Colonic mucosa (tissue), 4 donors: ENCODE data around the gene MAD2L1. TPM values are rescaled to one million over a fixed set of nuclear protein-coding genes. Genes with fewer than 3 reads are reported as not detected.

Experiments used
- DNase-seq: peaks from one replicate; pipeline ENCODE4 v3.0.0-alpha.2; 2020
- H3K27ac ChIP-seq: fragments of 200-600 bp; one replicate; pipeline ENCODE4 v1.8.0; 2021
- H3K27me3 ChIP-seq: fragments of 200-600 bp; one replicate; pipeline ENCODE4 v1.8.0; 2021
- H3K36me3 ChIP-seq: fragments of 200-600 bp; one replicate; pipeline ENCODE4 v1.8.0; 2021
- H3K4me1 ChIP-seq: fragments of 200-600 bp; one replicate; pipeline ENCODE4 v1.8.0; 2021; ENCODE audit warnings: mild to moderate bottlenecking
- H3K4me3 ChIP-seq: fragments of 200-600 bp; one replicate; pipeline ENCODE4 v1.8.0; 2021
- H3K9ac ChIP-seq, 2 donors: one replicate each; pipeline ENCODE4 v1.7.0; 2013; ENCODE audit warnings: control low read depth in 2 of 2, low read depth in 2 of 2, low read length in 2 of 2
- H3K9me3 ChIP-seq: fragments of 200-600 bp; one replicate; pipeline ENCODE4 v1.8.0; 2021
- CTCF ChIP-seq: fragments of 200-600 bp; IDR thresholded peaks from one replicate; pipeline ENCODE4 v1.8.0; 2022; ENCODE audit warnings: antibody characterized with exemption, mild to moderate bottlenecking
- intact Hi-C: fragments of 100-400 bp; cut with DNase I; formaldehyde crosslinking; loops from one replicate; pipeline ENCODE4 v1.14.1; 2022
- total RNA-seq, 2 donors: library from RNA; stranded (reverse); fragmentation: NEBNext Ultra II Directional in 1 of 2; extraction: Animal tissue kit (Norgen Biotek cat#: 25700) in 1 of 2; gene quantifications; one replicate each; pipeline ENCODE4 v1.2.1, GENCODE V29; 2021
- donor health status: healthy.
- donor health status: DM: no; HTN: no; CAD: no.
- donor health status: DM: no; HTN: no; CAD: no.

The MAD2L1 gene
- total RNA-seq, 2 donors from 2014 or later = 13.7 to 35.9 TPM

GRCh38 chr4:120007191-120007871, 59.3 kb downstream of the MAD2L1 start:
- no peak overlapping the region for H3K4me3 ChIP-seq
- TF ChIP-seq CTCF = no peak
- no peak overlapping the region for H3K9ac ChIP-seq
- H3K36me3 ChIP-seq = no peaks in the 10 kb centered on the region
- no peak for DNase-seq
- no peaks in the 10 kb centered on the region for H3K9me3 ChIP-seq
- H3K27me3 ChIP-seq = no peaks in the 10 kb centered on the region
- no peak overlapping the region for H3K27ac ChIP-seq
- intact Hi-C loops = no loop called here
- H3K4me1 ChIP-seq = no peaks in the 10 kb centered on the region
